ENCODE data around the gene UBE3C.
"Not testable (repeated sequence)": the region's sequence is repeated elsewhere in the genome, so short reads cannot be mapped to it uniquely, and the experiment has no call there.

UBE3C gene

GRCh38 chr7:157096286-157097055 is 42.3 kb upstream of the UBE3C start:
- H3K36me3 ChIP-seq (ENCODE audit: control insufficient read depth, low read length) = no peaks in the 10 kb centered on the region
- no peak overlapping the region for H3K27ac ChIP-seq (ENCODE audit: low read depth, low read length)
- no peaks in the 10 kb centered on the region for H3K27me3 ChIP-seq (ENCODE audit: control insufficient read depth, low read length)
- no peaks in the 10 kb centered on the region for H4K20me1 ChIP-seq (ENCODE audit: control insufficient read depth, insufficient read depth, low read depth, low read length)
- H3K4me2 ChIP-seq (ENCODE audit: low read length) = no peak overlapping the region
- no peaks in the 10 kb centered on the region for H3K4me1 ChIP-seq (ENCODE audit: control insufficient read depth, low read length)
- no peaks in the 10 kb centered on the region for H3K79me2 ChIP-seq (ENCODE audit: control insufficient read depth, low read length)
- H3F3A ChIP-seq (ENCODE audit: control insufficient read depth, insufficient read depth) = no peaks in the 10 kb centered on the region
- peaks cover 17% of the 10 kb centered on the region for H3K9me3 ChIP-seq (ENCODE audit: control insufficient read depth, insufficient read depth, low read length)
- TF ChIP-seq EZH2phosphoT487 (IDR thresholded peaks at IDR 0.05; ENCODE audit: borderline replicate concordance, low read length) (no peak), CTCF (IDR thresholded peaks at IDR 0.05; ENCODE audit: low read depth, low read length, poor library complexity, severe bottlenecking) (no peak)
- no peaks in the 10 kb centered on the region for H3K9me2 ChIP-seq (replicated peaks; ENCODE audit: control insufficient read depth, low read length)
- H3K4me3 ChIP-seq (ENCODE audit: low read length) = no peak overlapping the region

GRCh38 chr7:157097056-157097329 is 41.7 kb upstream of the UBE3C start:
- H3K9me3 ChIP-seq (ENCODE audit: control insufficient read depth, insufficient read depth, low read length) = peaks cover 14% of the 10 kb centered on the region
- no peak overlapping the region for H3K27ac ChIP-seq (ENCODE audit: low read depth, low read length)
- no peaks in the 10 kb centered on the region for H3K36me3 ChIP-seq (ENCODE audit: control insufficient read depth, low read length)
- TF ChIP-seq EZH2phosphoT487 (IDR thresholded peaks at IDR 0.05; ENCODE audit: borderline replicate concordance, low read length) = no peak
- no peak for TF ChIP-seq CTCF (IDR thresholded peaks at IDR 0.05; ENCODE audit: low read depth, low read length, poor library complexity, severe bottlenecking)
- no peaks in the 10 kb centered on the region for H4K20me1 ChIP-seq (ENCODE audit: control insufficient read depth, insufficient read depth, low read depth, low read length)
- no peaks in the 10 kb centered on the region for H3K4me1 ChIP-seq (ENCODE audit: control insufficient read depth, low read length)
- no peaks in the 10 kb centered on the region for H3K9me2 ChIP-seq (replicated peaks; ENCODE audit: control insufficient read depth, low read length)
- H3K4me2 ChIP-seq (ENCODE audit: low read length) = no peak overlapping the region
- H3K27me3 ChIP-seq (ENCODE audit: control insufficient read depth, low read length) = no peaks in the 10 kb centered on the region
- H3K79me2 ChIP-seq (ENCODE audit: control insufficient read depth, low read length) = no peaks in the 10 kb centered on the region
- no peaks in the 10 kb centered on the region for H3F3A ChIP-seq (ENCODE audit: control insufficient read depth, insufficient read depth)
- H3K4me3 ChIP-seq (ENCODE audit: low read length) = no peak overlapping the region

GRCh38 chr7:157097569-157097968 is 41.2 kb upstream of the UBE3C start:
- Histone ChIP-seq H3K27me3 (ENCODE audit: control insufficient read depth, low read length) (no peaks in the 10 kb centered on the region), H3K4me1 (ENCODE audit: control insufficient read depth, low read length) (no peaks in the 10 kb centered on the region), H4K20me1 (ENCODE audit: control insufficient read depth, insufficient read depth, low read depth, low read length) (no peaks in the 10 kb centered on the region), H3K4me2 (ENCODE audit: low read length) (no peak overlapping the region), H3F3A (ENCODE audit: control insufficient read depth, insufficient read depth) (no peaks in the 10 kb centered on the region), H3K36me3 (ENCODE audit: control insufficient read depth, low read length) (no peaks in the 10 kb centered on the region), H3K4me3 (ENCODE audit: low read length) (no peak overlapping the region), H3K9me2 (replicated peaks; ENCODE audit: control insufficient read depth, low read length) (no peaks in the 10 kb centered on the region), H3K9me3 (ENCODE audit: control insufficient read depth, insufficient read depth, low read length) (peaks cover 8% of the 10 kb centered on the region), H3K79me2 (ENCODE audit: control insufficient read depth, low read length) (no peaks in the 10 kb centered on the region), H3K27ac (ENCODE audit: low read depth, low read length) (no peak overlapping the region)
- TF ChIP-seq EZH2phosphoT487 (IDR thresholded peaks at IDR 0.05; ENCODE audit: borderline replicate concordance, low read length) (no peak), CTCF (IDR thresholded peaks at IDR 0.05; ENCODE audit: low read depth, low read length, poor library complexity, severe bottlenecking) (no peak)

GRCh38 chr7:157100005-157100404 is 38.7 kb upstream of the UBE3C start:
- H3F3A ChIP-seq (ENCODE audit: control insufficient read depth, insufficient read depth); H3K9me3 ChIP-seq (ENCODE audit: control insufficient read depth, insufficient read depth, low read length); H3K9me2 ChIP-seq (replicated peaks; ENCODE audit: control insufficient read depth, low read length); H3K27ac ChIP-seq (ENCODE audit: low read depth, low read length); H3K27me3 ChIP-seq (ENCODE audit: control insufficient read depth, low read length); H4K20me1 ChIP-seq (ENCODE audit: control insufficient read depth, insufficient read depth, low read depth, low read length); H3K79me2 ChIP-seq (ENCODE audit: control insufficient read depth, low read length); H3K4me1 ChIP-seq (ENCODE audit: control insufficient read depth, low read length); H3K4me2 ChIP-seq (ENCODE audit: low read length); H3K4me3 ChIP-seq (ENCODE audit: low read length); H3K36me3 ChIP-seq (ENCODE audit: control insufficient read depth, low read length): not testable (repeated sequence)

- not testable (repeated sequence) for H3K4me3 ChIP-seq (ENCODE audit: low read length); H3K9me2 ChIP-seq (replicated peaks; ENCODE audit: control insufficient read depth, low read length); H3K27ac ChIP-seq (ENCODE audit: low read depth, low read length); H3K36me3 ChIP-seq (ENCODE audit: control insufficient read depth, low read length); H3F3A ChIP-seq (ENCODE audit: control insufficient read depth, insufficient read depth); H3K79me2 ChIP-seq (ENCODE audit: control insufficient read depth, low read length); H3K27me3 ChIP-seq (ENCODE audit: control insufficient read depth, low read length); H3K4me2 ChIP-seq (ENCODE audit: low read length); H4K20me1 ChIP-seq (ENCODE audit: control insufficient read depth, insufficient read depth, low read depth, low read length); H3K4me1 ChIP-seq (ENCODE audit: control insufficient read depth, low read length)
- H3K9me3 ChIP-seq (ENCODE audit: control insufficient read depth, insufficient read depth, low read length) = peaks cover 14% of the 10 kb centered on the region
These were observed 35.1 kb upstream of the UBE3C start for GRCh38 chr7:157103641-157104040.

All from DOHH2 (cell line).